ENCODE measurements around the gene LRRC28.
"Not testable (repeated sequence)": the region's sequence is repeated elsewhere in the genome, so short reads cannot be mapped to it uniquely, and the experiment has no call there.

Gene LRRC28

DNA sequence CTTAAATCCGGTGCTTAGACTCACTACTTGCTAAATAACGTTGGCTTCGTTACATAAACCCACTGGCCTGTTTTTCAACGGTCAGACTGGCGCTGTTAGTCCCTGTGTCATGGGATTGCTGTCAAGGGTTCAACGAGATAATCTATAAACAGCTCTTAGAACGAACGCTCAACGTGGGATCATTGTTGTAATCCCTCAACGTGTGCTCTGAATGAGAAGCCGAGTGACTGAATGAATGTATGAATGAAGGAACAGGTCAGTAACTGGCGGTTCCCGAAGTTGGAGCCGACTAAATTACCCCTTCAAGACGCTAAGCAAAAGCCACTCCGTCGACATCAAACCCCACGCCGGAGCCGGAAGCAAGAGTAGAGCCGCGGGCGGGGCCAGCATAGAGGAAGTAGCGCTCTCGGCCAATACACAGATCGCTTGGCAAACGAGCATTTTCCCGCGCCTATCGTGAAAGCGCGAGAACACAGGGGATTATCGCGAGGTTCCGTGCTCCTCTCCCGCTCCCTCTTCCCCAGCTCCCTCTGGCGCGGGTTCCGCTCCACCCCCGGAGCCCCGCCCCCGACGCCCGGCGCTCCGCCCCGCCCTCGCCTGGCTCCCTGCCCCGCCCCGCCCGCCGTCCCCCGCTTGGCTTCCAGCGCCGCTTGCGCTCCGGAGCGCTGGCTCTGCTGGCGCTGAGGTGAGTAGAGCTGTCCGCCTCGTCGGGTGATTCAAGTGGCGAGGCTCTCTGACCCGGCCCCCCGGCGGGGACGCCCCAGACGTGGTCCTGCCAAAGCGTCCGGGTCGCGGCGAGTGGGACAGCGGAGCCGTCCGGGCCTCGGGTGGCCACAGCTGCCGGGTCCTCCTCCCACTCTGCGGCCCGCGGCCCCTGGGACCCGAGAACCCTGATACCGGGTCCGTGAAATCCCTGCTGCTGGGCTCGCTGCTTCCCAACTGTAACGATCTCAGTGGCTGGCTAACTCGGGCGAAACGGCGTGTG, at the start of gene LRRC28:
LRRC28 (plus strand) TSS at position 625 of the 985 bp plus-strand sequence. CDS start 4,477 bp downstream, outside the sequence.
- peak; percentile 84 for DNase-seq (ENCODE audit: low read depth)

DNA sequence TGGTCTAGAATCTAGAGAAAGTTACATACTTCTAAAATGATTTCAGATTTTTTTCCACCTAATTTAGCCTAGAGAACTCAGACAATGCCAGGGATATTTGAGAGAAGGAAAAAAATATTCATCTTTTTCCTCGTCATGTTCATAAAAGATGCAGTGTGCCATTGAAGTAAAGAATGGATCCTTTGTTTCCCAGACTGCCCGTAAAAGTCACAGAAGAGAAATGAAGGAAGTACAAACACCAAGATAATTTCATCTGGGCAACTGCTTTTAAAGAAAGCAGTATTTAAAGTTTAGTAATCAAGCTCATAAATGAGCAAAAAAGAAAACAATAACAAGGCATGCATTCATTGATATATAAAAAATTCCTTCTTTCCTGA, 49.1 kb upstream of the LRRC28 start:
- no peak for DNase-seq (ENCODE audit: low read depth)

DNA sequence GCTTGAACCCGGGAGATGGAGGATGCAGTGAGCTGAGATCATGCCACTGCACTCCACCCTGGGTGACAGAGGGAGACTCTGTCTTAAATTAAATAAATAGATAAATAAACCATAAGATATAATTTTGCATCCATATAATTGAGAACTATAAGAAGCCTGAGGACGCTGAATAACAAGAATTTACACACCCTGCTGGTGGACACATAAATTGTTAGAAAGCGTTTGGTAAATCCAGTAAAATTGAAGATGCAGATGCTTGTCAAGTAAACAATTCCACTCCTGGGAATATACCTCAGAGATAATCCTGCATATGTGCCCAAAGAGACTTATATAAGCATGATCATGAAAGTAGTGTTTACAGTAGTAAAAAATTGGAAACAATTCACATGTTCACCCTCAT, 43.6 kb upstream of the LRRC28 start:
- no peak for DNase-seq (ENCODE audit: low read depth)

DNA sequence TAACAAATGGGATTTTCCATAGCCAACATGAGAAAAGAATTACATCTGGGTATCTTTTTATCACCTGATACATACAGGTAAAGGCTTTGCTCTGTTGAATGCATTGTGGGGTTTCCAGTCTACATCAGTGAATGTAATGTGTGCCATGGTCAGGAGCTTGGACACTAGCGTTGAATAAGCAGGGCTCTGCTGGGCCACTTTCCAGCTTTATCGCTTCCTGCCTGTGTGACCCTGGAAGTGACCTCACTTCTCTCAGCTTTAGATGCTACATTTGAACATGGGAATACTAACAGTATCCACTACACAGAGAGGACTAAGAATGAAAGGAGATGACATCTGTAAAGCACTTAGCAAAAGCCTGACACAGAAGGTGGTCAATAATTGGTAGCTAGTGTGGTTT, 42.0 kb upstream of the LRRC28 start:
- no peak for DNase-seq (ENCODE audit: low read depth)

DNA sequence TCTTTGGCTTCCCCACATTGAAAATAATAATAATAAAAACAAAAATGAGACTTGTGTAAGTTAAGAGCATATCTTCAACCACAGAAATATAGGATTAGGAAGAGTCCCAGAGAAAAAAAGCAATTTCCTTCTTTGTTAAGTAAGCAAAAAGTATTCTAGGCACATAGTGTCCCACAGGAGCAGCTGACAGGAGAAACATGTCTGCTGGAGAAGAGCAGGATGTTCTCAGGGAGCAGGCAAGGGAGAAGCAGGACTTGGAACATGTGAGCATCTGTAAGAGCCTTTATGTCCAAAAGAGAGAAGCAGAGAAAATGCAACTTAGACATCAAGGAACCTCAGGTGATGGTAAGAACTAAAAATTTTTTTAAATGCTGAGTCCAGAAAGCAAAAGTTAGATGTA, 40.9 kb upstream of the LRRC28 start:
- no peak for DNase-seq (ENCODE audit: low read depth)

DNA sequence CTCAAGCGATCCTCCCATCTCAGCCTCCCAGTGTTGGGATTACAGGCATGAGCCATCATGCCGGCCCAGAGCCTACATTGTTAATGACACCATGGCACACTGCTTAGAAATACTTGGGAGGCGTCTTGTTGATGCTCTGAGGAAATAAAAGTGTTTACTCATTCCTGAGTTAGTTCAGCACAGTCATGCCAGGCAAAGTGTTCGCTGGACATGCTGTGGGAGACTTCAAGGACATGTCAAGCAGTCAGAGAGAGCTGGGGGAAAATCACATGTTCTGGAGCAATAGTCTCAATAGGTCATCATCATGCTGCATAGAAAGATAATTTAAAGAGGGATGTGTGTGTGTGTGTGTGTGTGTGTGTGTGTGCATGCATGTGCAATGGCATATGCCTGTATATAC, 39.4 kb upstream of the LRRC28 start:
- DNase-seq (ENCODE audit: low read depth) = no peak

DNA sequence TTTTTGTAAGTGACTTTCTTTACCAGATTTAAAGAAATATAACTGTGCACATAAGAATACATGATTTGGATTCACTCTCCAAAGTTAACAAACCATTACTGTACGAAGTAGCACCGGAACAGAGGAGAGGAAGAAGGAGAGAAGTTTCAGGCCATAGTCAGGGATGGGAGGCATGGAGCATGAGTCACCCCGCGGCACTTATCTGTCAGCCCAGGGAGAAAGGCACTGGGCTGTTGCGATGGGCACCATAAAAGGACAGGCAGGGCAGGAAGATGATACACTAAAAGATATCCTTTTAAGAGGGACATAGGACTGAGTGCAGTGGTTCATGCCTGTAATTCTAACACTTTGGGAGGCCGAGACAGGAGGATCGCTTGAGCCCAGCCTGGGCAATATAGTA, 38.9 kb upstream of the LRRC28 start:
- no peak for DNase-seq (ENCODE audit: low read depth)

DNA sequence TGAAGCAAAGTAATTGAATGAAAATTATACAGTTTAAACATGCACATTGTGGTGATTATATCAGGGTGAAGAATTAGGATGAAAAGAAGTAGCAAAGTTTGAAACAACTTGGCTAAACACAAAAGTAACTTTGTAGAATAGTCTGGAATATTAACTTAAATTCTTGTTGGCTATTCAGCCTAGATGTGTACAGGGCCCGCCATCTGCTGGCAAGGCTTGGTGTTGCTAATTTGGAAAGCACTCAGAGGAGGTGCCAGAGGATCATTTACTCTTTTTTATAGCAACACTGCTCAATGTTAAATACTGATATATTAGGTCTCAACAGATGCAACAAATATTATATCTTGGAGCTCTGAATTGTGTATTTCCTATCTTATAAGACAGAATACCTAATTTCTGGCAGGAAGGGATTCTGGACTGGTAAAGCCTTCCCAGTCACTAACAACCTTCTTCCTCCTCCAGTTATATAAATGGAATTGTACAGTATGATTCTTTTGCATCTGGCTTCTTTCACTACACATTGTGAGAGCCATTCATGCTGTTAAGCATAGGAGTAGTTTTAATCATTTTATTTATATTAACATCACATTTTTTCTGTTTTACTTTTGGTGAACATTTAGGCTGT, 38.0 kb upstream of the LRRC28 start:
- peak; percentile 2 for DNase-seq (ENCODE audit: low read depth)

DNA sequence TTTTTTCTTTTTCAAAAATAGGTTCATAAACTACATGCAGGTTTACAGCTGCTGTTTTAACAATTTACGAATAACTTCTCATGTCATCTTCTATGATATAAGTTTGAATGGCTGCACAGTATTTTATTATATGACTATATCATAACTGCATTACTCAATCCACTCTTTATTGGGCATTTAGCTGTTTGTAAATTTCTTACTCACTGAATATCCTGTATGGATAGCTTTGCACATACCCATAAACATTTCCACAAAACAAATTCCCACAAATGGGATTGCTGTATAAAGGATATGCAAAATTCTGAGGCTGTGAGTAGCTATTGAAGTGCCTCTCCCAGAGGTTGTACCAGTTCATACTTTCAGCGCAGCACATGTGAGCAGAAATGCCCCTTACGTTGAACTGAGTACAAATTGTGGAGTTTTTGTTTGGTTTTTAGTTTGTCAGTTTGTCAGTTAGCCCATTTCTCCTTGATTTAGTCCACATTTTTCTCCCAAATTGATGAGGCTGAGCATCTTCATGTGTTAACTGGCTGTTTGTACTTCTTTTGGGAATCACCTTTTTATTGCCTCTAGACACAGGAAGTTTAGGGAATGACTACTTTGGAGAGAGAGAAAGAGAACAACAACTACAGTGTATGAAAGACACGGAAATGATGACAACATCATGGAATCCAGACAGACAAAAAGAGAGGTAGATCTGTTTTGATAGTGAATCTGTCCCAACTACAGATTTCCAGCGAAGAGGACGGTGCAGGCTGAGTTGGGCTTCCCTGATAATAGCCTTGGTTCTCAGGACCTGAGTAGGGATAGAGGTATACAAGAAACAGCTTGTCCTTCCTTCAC, 26.7 kb upstream of the LRRC28 start:
- DNase-seq (ENCODE audit: low read depth) = no peak

DNA sequence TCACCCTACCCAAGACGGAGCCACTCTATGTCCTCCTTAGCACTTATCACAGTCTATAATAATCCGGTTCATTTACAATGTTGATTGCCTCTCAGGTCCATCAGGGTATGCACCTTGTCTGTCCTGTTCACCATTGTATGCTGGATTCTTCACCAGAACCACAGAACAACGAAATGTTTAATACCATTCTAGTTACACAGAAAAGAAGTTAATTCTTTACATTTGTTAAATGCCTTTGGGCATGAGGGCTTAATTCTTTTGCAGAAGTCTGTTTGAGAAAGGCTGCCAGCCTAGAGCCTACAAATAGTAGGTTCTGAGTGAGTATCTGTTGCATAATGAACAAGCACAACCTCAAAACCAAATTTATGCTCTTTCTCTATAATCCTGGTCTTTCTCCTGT, 24.5 kb upstream of the LRRC28 start:
- DNase-seq (ENCODE audit: low read depth) = no peak

DNA sequence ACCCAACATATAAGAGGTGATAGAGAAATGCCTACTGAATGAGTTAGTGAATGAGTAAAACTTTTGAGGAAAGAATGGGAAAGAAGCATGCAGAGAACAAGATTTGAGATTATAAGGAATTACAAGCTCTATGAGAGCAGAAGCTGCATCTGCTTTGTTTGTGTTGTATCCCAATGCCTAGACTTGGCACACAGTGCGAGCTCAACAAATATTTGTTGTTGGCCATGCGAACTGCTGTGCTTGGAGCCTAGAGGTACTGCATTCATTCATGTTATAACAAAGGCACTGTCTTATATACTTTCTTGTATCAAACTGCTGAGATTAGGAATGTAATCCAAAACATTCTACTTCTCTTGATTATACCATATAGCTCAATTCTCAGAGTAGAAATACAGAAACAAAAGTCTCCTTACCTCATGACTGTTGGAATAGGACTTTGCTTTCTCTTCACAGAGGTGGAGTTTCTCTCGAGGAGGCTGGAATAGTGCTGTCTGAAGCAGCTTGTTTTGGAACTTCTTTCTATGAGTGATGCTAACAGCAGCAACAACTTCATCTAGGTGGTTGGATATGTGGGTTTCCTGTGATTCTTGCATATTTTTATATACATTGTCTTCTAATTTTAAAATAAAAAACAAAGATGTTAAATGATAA, 23.0 kb upstream of the LRRC28 start:
- no peak for DNase-seq (ENCODE audit: low read depth)

DNA sequence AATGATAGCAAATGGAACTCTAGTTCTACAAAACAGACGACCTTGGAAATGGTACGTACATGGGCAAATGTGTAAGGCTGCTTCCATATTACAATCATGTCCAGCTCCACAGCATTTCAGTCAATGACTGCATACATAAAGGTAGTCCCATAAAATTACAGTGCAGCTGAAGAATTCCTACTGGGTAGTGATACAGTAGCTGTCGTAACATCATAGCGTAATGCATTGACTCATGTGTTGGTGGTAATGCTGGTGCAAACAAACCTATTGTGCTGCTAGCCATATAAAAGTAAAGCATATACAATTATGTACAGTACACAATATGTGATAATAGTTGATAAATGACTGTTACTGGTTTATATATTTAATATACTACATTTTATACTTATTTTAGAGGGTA, 20.4 kb upstream of the LRRC28 start:
- no peak for DNase-seq (ENCODE audit: low read depth)

DNA sequence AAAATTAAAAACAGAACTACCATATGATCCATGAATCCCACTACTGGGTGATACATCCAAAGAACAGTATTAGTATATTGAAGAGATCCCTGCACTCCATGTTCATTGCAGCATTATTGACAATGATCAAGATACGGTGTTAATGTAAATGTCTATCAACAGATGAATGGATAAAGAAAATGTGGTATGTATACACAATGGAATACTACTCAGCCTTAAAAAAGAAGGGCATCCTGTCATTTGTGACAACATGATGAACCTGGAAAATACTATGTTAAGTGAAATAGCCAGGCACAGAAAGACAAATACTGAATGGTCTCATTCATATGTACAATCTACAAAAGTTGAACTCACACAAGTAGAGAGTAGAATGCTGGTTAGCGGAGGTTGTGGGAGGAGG, 18.5 kb upstream of the LRRC28 start:
- no peak for DNase-seq (ENCODE audit: low read depth)

DNA sequence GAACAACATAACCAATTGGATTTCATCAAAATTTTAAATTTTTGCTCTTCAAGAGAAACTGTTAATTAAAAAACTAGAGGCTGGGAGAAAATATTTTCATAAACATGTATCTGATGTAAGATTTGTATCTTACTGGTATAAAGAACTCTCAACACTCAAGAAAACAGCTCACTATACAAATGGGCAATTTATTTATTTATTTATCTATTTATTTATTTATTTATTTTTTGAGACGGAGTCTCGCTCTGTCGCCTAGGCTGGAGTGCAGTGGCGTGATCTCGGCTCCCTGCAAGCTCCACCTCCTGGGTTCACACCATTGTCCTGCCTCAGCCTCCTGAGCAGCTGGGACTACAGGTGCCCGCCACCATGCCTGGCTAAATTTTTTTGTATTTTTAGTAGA, 17.1 kb upstream of the LRRC28 start:
- DNase-seq (ENCODE audit: low read depth) = not testable (repeated sequence)

DNA sequence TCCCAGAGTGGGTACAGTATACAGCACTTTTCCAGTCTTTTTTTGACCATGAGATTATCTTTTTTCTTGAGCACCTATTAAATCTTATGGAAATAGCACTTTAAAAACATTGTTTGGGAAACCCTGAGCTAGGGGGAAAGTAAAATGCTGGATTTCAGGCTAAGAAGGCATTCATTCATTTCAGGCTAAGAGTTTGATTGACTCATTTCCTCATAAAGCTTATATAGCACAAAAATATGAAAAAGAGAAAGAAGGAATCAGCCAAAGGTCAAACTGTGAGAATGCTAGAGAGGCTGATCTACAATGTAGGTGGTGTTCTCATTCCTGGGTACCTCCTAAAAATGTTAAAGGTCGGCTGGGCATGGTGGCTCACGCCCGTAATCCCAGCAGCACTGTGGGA, 12.4 kb upstream of the LRRC28 start:
- no peak for DNase-seq (ENCODE audit: low read depth)

DNA sequence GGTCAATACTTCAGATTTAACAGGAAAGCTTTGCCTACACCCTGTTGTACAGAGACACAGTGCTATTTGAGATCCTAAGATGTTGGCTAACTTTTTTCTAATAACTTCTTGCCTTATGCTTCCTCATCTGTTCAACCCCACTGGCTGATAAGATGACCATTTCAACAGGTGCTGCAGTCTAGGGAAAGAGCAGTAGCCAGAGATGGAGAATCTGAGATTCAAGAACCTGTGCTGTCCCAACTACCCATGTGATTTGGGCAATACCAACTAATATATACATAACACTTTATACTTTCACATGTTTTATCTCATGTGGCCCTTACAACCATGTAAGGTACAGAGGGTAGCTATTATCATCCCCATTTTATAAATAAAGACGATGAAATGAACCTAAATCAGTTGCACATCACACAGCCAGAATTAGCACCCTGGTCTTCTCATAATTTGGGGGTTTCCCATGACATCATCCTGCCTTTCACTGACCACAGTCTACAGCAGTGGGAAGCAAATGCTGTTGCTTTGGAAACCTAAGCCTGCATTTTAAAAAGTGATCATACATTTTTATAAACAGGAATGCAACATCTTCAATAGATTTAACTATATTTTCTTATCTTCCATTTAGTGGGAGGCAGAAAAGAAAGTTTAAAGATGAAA, 11.6 kb upstream of the LRRC28 start:
- no peak for DNase-seq (ENCODE audit: low read depth)

DNA sequence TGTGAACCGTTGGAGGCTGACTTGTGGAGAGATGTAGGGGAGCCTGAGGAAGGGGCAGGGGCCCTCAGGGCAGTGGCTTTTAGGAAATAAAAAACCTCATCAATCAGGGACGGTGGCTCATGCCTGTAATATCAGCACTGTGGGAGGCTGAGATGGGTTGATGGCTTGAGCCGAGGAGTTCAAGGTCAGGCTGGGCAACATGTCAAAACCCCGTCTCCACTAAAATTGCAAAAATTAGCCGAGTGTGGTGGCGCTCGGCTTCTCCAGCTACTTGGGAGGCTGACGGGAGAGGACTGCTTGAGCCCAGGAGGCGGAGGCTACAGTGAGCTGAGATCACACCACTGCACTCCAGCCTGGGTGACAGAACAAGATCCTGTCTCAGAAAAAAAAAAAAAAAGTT, 9.5 kb upstream of the LRRC28 start:
- no peak for DNase-seq (ENCODE audit: low read depth)

DNA sequence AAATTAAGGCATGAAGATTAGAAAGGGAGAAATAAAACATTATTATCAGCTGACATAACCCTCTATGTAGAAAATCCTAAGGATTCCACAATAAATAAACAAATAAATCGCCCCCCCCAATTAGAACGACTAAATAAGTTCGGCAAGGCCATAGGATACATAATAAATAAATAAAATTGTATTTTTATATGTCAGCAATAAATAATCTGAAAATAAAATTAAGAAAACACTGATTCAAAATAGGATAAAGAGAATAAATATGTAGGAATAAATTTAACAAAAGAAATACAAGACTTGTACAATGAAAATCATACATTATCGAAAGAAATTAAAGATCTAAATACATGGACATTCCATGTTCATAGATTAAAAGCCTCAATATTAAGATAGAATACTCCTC, 7.0 kb upstream of the LRRC28 start:
- no peak for DNase-seq (ENCODE audit: low read depth)

DNA sequence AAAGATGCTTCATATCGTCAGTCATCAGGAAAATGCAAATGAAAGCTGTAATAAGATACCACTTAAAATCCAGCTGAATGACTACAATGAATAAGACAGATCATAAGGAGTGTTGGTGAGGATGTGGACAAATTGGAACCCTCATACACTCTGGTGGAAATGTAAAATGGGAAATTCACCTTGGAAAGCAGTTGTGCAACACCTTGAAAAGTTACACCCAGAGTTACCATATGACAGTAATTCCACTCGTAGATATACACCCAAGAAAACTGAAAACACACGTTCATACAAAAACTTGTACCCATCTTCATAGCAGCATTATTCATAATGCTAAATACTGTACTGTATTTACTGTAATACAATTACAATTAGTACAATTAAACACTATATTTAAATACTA, 4.2 kb upstream of the LRRC28 start:
- DNase-seq (ENCODE audit: low read depth) = no peak

DNA sequence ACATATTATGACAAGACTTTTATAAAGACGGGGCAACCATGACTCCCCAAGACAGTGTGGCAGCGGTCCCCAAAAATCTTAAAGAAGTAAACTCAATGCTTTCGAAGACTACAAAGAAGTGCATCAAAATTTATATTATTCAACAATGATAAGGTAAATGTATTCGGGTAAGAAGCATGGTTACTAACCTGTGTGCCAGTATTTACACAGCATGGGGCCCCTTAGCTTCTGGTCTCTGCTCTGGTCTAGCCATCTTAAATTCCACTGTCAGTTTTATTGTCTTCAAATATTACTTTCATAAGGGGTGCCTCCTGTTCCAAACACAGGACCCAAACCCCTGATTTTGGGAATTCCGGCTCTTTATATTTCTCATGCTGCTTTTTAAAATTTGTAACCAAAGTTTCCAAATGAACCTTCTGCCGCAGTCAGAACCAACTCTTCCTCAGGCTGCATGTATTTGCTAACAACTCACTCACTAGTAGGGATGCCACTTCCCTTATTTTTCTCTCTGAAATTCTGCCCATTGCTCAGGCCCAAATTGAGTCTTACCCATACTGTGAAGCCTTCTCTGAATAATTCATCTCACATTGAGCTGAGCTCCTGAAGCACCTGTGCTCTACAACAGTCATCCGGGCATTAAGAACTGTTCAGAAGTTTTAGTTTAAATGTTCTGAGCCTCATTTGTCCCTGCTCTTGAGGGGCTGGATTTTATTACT, 3.1 kb upstream of the LRRC28 start:
- no peak for DNase-seq (ENCODE audit: low read depth)

DNA sequence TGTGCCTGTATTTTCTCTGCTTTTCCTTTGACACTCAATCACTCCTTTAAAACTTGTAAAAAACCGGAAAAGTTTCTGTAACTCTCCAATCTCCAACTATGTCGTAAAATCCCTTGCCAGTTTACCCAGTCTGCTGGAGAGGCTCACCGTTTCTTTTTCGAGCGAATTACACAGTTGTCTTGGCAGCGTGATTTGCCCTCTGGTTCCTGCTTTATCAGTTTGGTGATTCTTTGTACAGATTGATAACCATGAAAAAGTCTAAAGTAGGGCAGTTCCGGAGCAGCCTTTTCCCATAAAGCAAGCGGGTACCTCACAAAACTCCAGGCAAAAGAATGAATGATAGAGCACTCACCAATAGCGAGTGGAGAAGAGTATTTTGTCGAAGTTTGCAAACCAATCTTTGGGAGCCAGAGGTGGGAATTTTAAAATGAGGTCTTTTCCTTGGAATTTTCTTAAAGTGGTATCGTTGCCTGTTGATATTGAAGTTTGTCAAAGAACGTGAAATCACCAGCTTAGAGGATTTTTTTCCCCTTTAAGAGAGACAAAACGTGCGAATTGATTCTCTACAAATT, 1.9 kb upstream of the LRRC28 start, which contains the start of gene TTC23:
TTC23 (minus strand) TSS at position 312 of the 572 bp plus-strand sequence. CDS start 20,869 bp downstream, outside the sequence.
- no peak for DNase-seq (ENCODE audit: low read depth)
